ENCODE data around the gene RNASE4. TPM values are rescaled to one million over a fixed set of nuclear protein-coding genes. Genes with fewer than 3 reads are reported as not detected.

Gene RNASE4
- total RNA-seq, 1 experiment from 2014 or later = 3.3 TPM

- TF ChIP-seq REST (IDR thresholded peaks at IDR 0.05; ENCODE audit: insufficient read depth in 1 of 2, low read depth in 2 of 2, low read length in 1 of 2) (no peak), TCF7L2 (IDR thresholded peaks at IDR 0.05; ENCODE audit: low read depth, low read length) (no peak), POLR2AphosphoS5 (IDR thresholded peaks at IDR 0.05; ENCODE audit: low read depth, low read length) (no peak), CTCF (IDR thresholded peaks at IDR 0.05) (no peak), SIN3A (IDR thresholded peaks at IDR 0.05; ENCODE audit: borderline replicate concordance, insufficient read depth, low read depth, low read length) (no peak)
- no peak for DNase-seq (ENCODE audit: low read depth, low spot score)
- ChIA-PET POLR2A (no interaction called here), CTCF (no interaction called here)
- Histone ChIP-seq H3K4me3 (ENCODE audit: low read depth in 2 of 2, low read length in 2 of 2) (no peak overlapping the region), H3K27ac (ENCODE audit: low read length) (no peak overlapping the region), H3K36me3 (ENCODE audit: control insufficient read depth, insufficient read depth, low read length) (no peaks in the 10 kb centered on the region), H3K27me3 (ENCODE audit: control insufficient read depth, insufficient read depth, low read length) (no peaks in the 10 kb centered on the region; the same call in 1 of the 2 replicates), H3K9me3 (ENCODE audit: control insufficient read depth, insufficient read depth, low read depth, low read length) (no peaks in the 10 kb centered on the region), H3K4me1 (ENCODE audit: control insufficient read depth, insufficient read depth, low read length) (no peaks in the 10 kb centered on the region)
- intact Hi-C loops (cut with micrococcal nuclease; ENCODE audit: unreplicated experiment) (no loop called here), in situ Hi-C loops (cut with HindIII; ENCODE audit: low pct_unique_long_range_greater_than_20kb, low sequenced_read_pairs) (no loop called here)
- ATAC-seq = no peak
- no TSS peak for BruUV-seq (replicated peaks)
These were observed 38.9 kb upstream of the RNASE4 start for GRCh38 chr14:20645481-20645880.

GRCh38 chr14:20652996-20653975 lies 31.1 kb upstream of the RNASE4 start:
- H3K9me3 ChIP-seq (ENCODE audit: control insufficient read depth, insufficient read depth, low read depth, low read length) = no peaks in the 10 kb centered on the region
- H3K4me3 ChIP-seq (ENCODE audit: low read depth in 2 of 2, low read length in 2 of 2) = peak overlapping the region; percentile 43 to 60
- DNase-seq (ENCODE audit: low read depth, low spot score) = peak; percentile 96
- in situ Hi-C loops (cut with HindIII; ENCODE audit: low pct_unique_long_range_greater_than_20kb, low sequenced_read_pairs) (no loop called here), intact Hi-C loops (cut with micrococcal nuclease; ENCODE audit: unreplicated experiment) (no loop called here)
- CTCF ChIA-PET = interaction anchor here (0.6 kb wide), 1 partner anchor 42 kb away, joined by 6 read pairs; no protein-coding TSS in a partner anchor
- H3K27ac ChIP-seq (ENCODE audit: low read length) = no peak overlapping the region
- peak; percentile 89 for ATAC-seq
- no peaks in the 10 kb centered on the region for H3K27me3 ChIP-seq (ENCODE audit: control insufficient read depth, insufficient read depth, low read length)
- POLR2A ChIA-PET = interaction anchor here (0.6 kb wide), 1 partner anchor 206 kb away, joined by 5 read pairs; no protein-coding TSS in a partner anchor
- no peaks in the 10 kb centered on the region; the same call in 1 of the 2 replicates for H3K4me1 ChIP-seq (ENCODE audit: control insufficient read depth, insufficient read depth, low read length)
- TF ChIP-seq REST (IDR thresholded peaks at IDR 0.05; ENCODE audit: insufficient read depth in 1 of 2, low read depth in 2 of 2, low read length in 1 of 2) (no peak), TCF7L2 (IDR thresholded peaks at IDR 0.05; ENCODE audit: low read depth, low read length) (no peak), SIN3A (IDR thresholded peaks at IDR 0.05; ENCODE audit: borderline replicate concordance, insufficient read depth, low read depth, low read length) (no peak), CTCF (IDR thresholded peaks at IDR 0.05) (no peak), POLR2AphosphoS5 (IDR thresholded peaks at IDR 0.05; ENCODE audit: low read depth, low read length) (no peak)
- no TSS peak for BruUV-seq (replicated peaks)
- H3K36me3 ChIP-seq (ENCODE audit: control insufficient read depth, insufficient read depth, low read length) = no peaks in the 10 kb centered on the region

All from Panc1 (cell line).